MM.1S (cell line): Measurements from ENCODE around the gene EEF2K.

Experiments used
- DNase-seq: peaks from one replicate; pipeline ENCODE4 v3.0.0-alpha.2; 2015
- H2AFZ ChIP-seq: fragments of 300-600 bp; sonication (generic); 2 replicates; pipeline ENCODE4 v1.6.0; 2016; ENCODE audit warnings: antibody characterized with exemption, low read length
- H3F3A ChIP-seq: fragments of 300-600 bp; sonication (generic); 2 replicates; pipeline ENCODE4 v1.6.1; 2016; ENCODE audit warnings: mild to moderate bottlenecking, antibody characterized with exemption, low read length, moderate library complexity, mixed read lengths; ENCODE audit not compliant: insufficient read depth
- H3K27ac ChIP-seq: fragments of 300-600 bp; sonication (generic); 2 replicates; pipeline ENCODE4 v1.5.1; 2016; ENCODE audit warnings: mild to moderate bottlenecking, low read length
- H3K27me3 ChIP-seq: fragments of 300-600 bp; sonication (generic); replicated peaks from 2 replicates; pipeline ENCODE4 v1.6.0; 2016; ENCODE audit warnings: low read length; ENCODE audit not compliant: insufficient read depth
- H3K36me3 ChIP-seq: fragments of 300-600 bp; sonication (generic); replicated peaks from 2 replicates; pipeline ENCODE4 v1.6.1; 2016; ENCODE audit warnings: mild to moderate bottlenecking, low read length, mixed read lengths; ENCODE audit not compliant: insufficient read depth
- H3K4me1 ChIP-seq: fragments of 300-600 bp; sonication (generic); 2 replicates; pipeline ENCODE4 v1.6.1; 2016; ENCODE audit warnings: low read length, mixed read lengths
- H3K4me2 ChIP-seq: fragments of 300-600 bp; sonication (generic); 2 replicates; pipeline ENCODE4 v1.6.0; 2016; ENCODE audit warnings: low read depth, low read length
- H3K4me3 ChIP-seq: fragments of 300-600 bp; sonication (generic); 2 replicates; pipeline ENCODE4 v1.5.1; 2016; ENCODE audit warnings: low read length, mixed read lengths
- H3K79me2 ChIP-seq: fragments of 300-600 bp; sonication (generic); 2 replicates; pipeline ENCODE4 v1.6.1; 2016; ENCODE audit warnings: mixed run types, low read length, mixed read lengths
- H3K9ac ChIP-seq: fragments of 300-600 bp; sonication (generic); 2 replicates; pipeline ENCODE4 v1.6.1; 2016; ENCODE audit warnings: low read length, mixed read lengths
- H3K9me2 ChIP-seq: fragments of 300-600 bp; sonication (generic); replicated peaks from 2 replicates; pipeline ENCODE4 v1.6.1; 2016; ENCODE audit warnings: mild to moderate bottlenecking, low read length, mixed read lengths; ENCODE audit not compliant: insufficient read depth
- H3K9me3 ChIP-seq: fragments of 300-600 bp; sonication (generic); replicated peaks from 2 replicates; pipeline ENCODE4 v1.6.1; 2016; ENCODE audit warnings: mild to moderate bottlenecking, low read length, mixed read lengths; ENCODE audit not compliant: insufficient read depth
- H4K20me1 ChIP-seq: fragments of 300-600 bp; sonication (generic); 2 replicates; pipeline ENCODE4 v1.6.1; 2016; ENCODE audit warnings: mild to moderate bottlenecking, low read length, moderate library complexity, mixed read lengths; ENCODE audit not compliant: insufficient read depth
- CTCF ChIP-seq: fragments of 300-600 bp; sonication (generic); IDR thresholded peaks from 2 replicates; pipeline ENCODE4 v1.5.1; 2016; ENCODE audit warnings: antibody characterized with exemption, low read length, mixed read lengths
- EZH2 ChIP-seq: fragments of 300-600 bp; sonication (generic); optimal IDR thresholded peaks from 2 replicates; pipeline ENCODE3; 2017; ENCODE audit warnings: low read depth, mild to moderate bottlenecking, antibody characterized with exemption, low read length, mixed read lengths
- EZH2phosphoT487 ChIP-seq: fragments of 300-600 bp; sonication (generic); IDR thresholded peaks from 2 replicates; pipeline ENCODE4 v1.6.1; 2018; ENCODE audit warnings: antibody characterized with exemption, low read length

EEF2K gene

GRCh38 chr16:22219389-22220068 is 13.5 kb downstream of the EEF2K start:
- Histone ChIP-seq H4K20me1 (no peaks in the 10 kb centered on the region), H3K4me1 (no peaks in the 10 kb centered on the region), H3K9me2 (no peaks in the 10 kb centered on the region), H3K36me3 (no peaks in the 10 kb centered on the region), H3K4me3 (no peak overlapping the region), H3K9ac (no peak overlapping the region), H3K27ac (no peak overlapping the region), H3K27me3 (no peaks in the 10 kb centered on the region), H3K9me3 (no peaks in the 10 kb centered on the region), H3K4me2 (no peak overlapping the region), H2AFZ (no peak overlapping the region), H3K79me2 (peaks cover 57% of the 10 kb centered on the region), H3F3A (no peaks in the 10 kb centered on the region)
- no peak for DNase-seq
- TF ChIP-seq CTCF (no peak), EZH2 (no peak), EZH2phosphoT487 (no peak)

- Histone ChIP-seq H2AFZ (no peak overlapping the region), H3K36me3 (no peaks in the 10 kb centered on the region), H3K4me1 (no peaks in the 10 kb centered on the region), H3K9me2 (no peaks in the 10 kb centered on the region), H3K9me3 (no peaks in the 10 kb centered on the region), H3K79me2 (peaks cover 62% of the 10 kb centered on the region), H3K27ac (no peak overlapping the region), H3K4me2 (no peak overlapping the region), H3K9ac (no peak overlapping the region), H3K4me3 (no peak overlapping the region), H3F3A (no peaks in the 10 kb centered on the region), H4K20me1 (no peaks in the 10 kb centered on the region), H3K27me3 (no peaks in the 10 kb centered on the region)
- no peak for DNase-seq
- TF ChIP-seq EZH2phosphoT487 (no peak), CTCF (no peak), EZH2 (no peak)
Measured at GRCh38 chr16:22220069-22220440, 14.0 kb downstream of the EEF2K start.

GRCh38 chr16:22220714-22221113 is 14.6 kb downstream of the EEF2K start:
- Histone ChIP-seq H3K4me1 (no peaks in the 10 kb centered on the region), H3K4me3 (no peak overlapping the region), H3K27me3 (no peaks in the 10 kb centered on the region), H3K27ac (no peak overlapping the region), H3K9ac (no peak overlapping the region), H3K4me2 (no peak overlapping the region), H3K9me3 (no peaks in the 10 kb centered on the region), H3K9me2 (no peaks in the 10 kb centered on the region), H3F3A (no peaks in the 10 kb centered on the region), H3K79me2 (peaks cover 68% of the 10 kb centered on the region), H3K36me3 (no peaks in the 10 kb centered on the region), H2AFZ (no peak overlapping the region), H4K20me1 (no peaks in the 10 kb centered on the region)
- TF ChIP-seq CTCF (no peak), EZH2 (no peak), EZH2phosphoT487 (no peak)
- no peak for DNase-seq
